GM12872 (cell line): ENCODE results near the gene SPACA7.
A peak's percentile ranks its signal among the peaks of the same experiment; 100 is the strongest.

Source experiments
- TF ChIP-seq, protein P1 (sequence below): IDR thresholded peaks from 3 replicates; pipeline ENCODE4 v1.5.1; 2011; ENCODE audit warnings: low read depth, mild to moderate bottlenecking, low read length, moderate library complexity; ENCODE audit not compliant: insufficient read depth

SPACA7 gene

DNA sequence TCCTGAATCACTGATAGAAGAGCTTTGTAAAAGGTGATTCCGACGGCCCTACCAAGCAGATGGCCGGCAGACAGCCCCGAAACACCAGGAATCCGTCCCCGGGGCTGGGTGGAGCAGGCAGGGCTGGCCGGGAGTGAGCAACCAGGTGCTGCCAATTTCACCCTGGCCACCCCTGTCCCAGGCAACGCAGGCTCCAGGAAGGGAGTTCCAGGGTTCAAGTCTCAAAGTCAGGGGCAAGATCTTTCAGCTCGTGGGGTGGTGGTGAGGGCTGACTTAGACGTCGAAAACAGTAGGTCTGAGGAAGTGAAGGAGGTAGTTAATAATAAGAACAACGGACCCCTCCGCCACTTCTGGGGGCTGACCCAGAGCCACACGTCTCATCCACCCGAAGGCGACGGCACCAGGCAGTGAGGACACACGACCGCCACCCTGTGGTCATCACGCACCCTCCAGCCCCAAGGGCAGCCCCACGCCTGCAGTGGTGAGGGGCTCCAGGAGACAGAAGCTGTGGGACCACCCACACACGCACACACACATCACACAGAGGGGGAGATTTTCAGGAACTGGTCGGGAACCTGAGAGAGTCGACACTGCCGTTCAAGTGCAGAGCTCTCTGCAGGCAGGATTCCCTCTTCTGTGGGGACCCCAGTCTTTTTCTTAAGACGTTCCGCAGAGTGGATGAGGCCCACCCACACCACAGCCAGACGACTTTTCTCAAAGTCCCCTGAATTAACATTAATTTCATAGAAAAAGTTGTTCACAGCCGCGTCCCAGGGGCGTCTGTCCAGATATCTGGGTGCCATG is 67.2 kb downstream of the SPACA7 start:
- TF ChIP-seq, protein P1, sequence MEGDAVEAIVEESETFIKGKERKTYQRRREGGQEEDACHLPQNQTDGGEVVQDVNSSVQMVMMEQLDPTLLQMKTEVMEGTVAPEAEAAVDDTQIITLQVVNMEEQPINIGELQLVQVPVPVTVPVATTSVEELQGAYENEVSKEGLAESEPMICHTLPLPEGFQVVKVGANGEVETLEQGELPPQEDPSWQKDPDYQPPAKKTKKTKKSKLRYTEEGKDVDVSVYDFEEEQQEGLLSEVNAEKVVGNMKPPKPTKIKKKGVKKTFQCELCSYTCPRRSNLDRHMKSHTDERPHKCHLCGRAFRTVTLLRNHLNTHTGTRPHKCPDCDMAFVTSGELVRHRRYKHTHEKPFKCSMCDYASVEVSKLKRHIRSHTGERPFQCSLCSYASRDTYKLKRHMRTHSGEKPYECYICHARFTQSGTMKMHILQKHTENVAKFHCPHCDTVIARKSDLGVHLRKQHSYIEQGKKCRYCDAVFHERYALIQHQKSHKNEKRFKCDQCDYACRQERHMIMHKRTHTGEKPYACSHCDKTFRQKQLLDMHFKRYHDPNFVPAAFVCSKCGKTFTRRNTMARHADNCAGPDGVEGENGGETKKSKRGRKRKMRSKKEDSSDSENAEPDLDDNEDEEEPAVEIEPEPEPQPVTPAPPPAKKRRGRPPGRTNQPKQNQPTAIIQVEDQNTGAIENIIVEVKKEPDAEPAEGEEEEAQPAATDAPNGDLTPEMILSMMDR = peak; percentile 45; the same call in 2 of the 3 replicates

DNA sequence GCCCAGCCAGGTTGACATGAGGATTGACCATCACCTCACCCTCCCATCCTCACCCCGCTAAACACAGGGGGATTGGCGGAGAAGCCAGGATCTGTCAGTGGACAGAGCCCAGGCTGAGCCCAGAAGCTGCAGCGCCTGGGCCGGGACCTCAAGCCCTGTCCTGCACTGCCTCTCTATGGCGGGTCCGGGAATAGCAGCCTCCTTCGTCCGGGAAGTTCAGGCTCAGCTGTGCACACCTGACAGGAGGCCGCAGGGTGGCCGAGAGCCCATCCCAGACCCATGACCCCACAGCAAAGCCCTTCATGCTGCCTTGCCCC is 67.8 kb downstream of the SPACA7 start:
- TF ChIP-seq, protein P1 = peak; percentile 97

DNA sequence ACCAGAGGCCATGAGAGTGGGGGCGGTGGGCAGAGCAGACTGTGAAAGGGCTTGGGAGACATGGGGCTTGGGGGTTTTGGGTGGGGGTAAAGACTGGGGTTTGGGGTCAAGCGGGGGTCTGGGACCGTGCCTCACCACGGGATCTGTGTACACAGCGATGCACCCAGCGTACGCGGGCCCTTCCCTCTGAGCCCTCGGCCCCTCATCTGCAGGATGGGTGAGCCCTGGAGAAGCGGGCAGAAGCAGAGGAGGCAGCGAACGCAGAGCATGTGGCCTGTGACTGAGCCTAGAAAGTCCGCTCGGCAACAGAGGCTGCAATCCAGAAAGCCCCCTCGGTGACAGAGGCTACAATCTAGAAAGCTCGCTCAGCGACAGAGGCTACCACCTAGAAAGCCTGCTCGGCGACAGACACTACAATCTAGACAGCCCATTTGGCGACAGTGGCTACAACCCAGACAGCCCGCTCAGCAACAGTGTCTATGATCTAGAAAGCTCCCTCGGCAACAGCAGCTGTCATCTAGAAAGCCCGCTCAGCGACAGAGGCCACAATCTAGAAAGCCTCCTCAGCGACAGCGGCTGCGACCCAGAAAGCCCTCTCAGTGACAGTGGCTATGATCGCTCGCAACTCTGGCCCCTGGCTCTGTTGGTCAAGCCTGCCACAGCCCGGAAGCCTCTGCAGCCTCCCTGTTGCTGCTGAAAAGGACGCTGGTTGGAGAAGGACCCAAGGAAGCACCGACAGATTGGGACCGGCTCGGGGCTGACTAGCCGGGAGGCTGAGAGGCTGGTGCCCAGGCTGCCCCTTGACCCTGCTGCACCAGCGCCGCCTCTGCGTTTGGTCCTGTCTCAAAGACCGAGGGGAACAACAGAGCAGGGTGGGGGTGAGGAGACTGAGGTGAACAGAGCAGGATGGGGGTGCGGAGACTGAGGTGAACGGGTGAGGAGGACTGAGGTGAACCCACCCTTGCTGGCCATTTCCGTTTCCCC is 68.6 kb downstream of the SPACA7 start:
- TF ChIP-seq, protein P1 = no peak

DNA sequence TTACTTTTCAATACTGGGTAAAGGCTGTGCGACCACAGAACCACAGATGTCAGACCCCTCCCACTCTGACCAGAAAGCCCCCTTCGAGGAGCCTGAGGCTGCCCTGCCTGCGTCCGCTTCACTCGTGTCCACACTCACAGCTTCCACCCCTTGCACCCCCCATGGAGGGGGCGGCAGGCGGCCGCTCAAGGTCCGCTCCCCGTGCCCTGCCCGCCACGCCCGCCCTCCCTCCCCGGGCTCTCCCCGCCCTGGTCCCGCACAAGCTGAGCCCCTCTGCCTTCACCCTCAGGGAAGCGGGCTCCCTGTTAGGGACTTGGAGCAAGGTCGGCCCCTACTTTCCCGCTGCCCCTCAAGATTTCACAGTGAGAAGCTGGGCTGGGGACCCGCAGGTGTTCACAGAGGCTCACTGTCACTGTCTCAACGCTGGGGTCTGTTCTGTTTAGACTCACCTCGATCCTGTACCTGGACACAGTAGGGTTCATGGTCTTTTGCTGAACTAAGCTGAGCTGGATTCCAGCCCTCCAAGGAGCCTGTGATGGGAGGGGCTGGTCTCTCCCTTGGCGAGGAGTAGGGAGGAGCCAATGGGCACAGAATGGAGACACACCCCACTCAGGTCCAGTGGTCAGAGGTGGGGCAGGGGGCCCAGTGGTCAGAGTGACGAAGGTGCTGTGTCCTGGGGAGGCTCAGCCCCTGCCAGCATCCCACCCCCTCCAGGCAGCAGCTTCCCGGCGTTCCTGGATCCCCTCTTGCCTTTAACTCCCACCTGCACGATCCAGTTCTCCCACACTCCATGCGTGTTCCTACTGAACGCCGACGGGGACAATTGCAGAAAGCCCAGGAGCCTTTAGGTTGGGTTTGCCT is 69.5 kb downstream of the SPACA7 start:
- TF ChIP-seq, protein P1 = no peak

DNA sequence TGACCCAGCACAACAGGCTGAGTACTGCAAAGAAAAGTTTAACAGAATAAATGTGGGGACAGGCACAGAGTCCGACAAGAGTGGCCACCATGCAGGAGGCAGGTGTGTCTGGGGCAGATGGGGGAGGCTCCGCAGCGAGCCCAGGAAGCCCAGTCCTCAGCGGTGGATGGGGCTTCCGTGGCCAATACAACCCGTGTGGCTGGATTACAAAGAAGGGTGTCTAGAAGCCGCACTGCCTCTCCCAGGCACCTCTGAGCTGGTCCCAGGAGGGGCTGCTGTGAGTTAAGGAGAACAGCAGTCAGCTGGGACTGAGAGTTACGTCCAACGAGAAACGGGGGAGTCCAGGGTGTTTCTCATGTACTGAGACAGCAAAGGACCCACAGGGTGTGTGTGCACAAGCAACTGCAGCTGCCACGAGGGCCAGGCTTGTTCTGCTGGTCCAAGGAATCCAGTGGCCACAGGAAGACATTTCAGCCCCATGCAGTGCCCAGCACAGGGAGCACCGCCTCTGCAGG is 70.2 kb downstream of the SPACA7 start:
- TF ChIP-seq, protein P1 = no peak

DNA sequence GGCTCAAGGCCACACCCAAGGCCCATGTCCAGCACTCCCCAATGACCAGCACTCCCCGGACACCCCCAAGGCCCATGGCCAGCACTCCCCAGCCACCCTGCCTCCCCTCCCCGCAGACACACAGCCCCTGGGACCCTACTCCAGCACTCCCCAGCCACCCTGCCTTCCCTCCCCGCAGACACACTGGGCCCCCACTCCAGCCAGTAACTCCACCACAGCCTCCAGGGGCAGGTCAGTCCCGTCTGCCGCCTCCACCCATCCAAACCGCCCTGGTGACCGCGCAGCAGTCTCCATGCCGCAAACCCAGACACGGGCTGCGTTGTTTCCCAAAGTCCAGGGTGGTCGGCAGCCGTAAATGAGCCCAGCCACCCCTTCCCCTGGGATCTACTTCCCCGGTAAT is 70.7 kb downstream of the SPACA7 start:
- TF ChIP-seq, protein P1 = no peak

DNA sequence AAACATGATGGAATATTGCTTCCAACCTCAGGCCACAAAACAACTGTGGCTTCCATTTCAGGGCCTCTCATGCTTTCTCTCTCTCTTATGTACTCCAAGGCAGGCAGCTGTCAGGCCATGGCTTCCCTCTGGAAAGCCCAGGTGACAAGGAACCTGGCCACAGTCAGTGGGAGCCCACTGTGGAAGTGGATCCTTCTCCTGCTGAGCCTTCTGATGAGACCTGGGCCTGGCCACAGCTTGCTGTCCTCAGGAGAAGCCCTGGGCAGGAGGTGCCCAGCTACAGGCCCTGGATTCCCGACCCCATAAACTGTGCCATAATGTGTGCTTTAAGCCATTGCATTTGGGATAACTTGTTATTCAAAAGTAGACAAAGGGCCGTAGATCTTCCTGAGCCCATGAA is 71.2 kb downstream of the SPACA7 start:
- TF ChIP-seq, protein P1 = no peak
